Activated naive CD8-positive, alpha-beta T cell treated with anti-CD3 and anti-CD28 coated beads, Interleukin-2, amount 50 U/mL, for 24 hours (primary cell): Measurements from ENCODE around the gene FAF2.
A peak's percentile ranks its signal among the peaks of the same experiment; 100 is the strongest.
"Not testable (repeated sequence)": the region's sequence is repeated elsewhere in the genome, so short reads cannot be mapped to it uniquely, and the experiment has no call there.

ENCODE experiments used
- ATAC-seq: fragments of 150-1000 bp; cut with Tn5 transposase; one replicate; pipeline ENCODE4 v1.10.0; 2021
- DNase-seq: peaks from one replicate; pipeline ENCODE4 v3.0.0; 2021
- H3K27ac Mint-ChIP-seq: one replicate; pipeline ENCODE4 v1.8.0; 2021; ENCODE audit warnings: mild to moderate bottlenecking, mixed read lengths
- H3K27me3 Mint-ChIP-seq: one replicate; pipeline ENCODE4 v1.8.0; 2021; ENCODE audit warnings: mixed read lengths
- H3K36me3 Mint-ChIP-seq: one replicate; pipeline ENCODE4 v1.8.0; 2021; ENCODE audit warnings: low read depth, mixed read lengths
- H3K4me1 Mint-ChIP-seq: one replicate; pipeline ENCODE4 v1.8.0; 2021; ENCODE audit warnings: mixed read lengths
- H3K4me3 Mint-ChIP-seq: one replicate; pipeline ENCODE4 v1.8.0; 2021; ENCODE audit warnings: mild to moderate bottlenecking, moderate library complexity, mixed read lengths
- H3K9me3 Mint-ChIP-seq: one replicate; pipeline ENCODE4 v1.8.0; 2021; ENCODE audit warnings: mixed read lengths

FAF2 gene

DNA sequence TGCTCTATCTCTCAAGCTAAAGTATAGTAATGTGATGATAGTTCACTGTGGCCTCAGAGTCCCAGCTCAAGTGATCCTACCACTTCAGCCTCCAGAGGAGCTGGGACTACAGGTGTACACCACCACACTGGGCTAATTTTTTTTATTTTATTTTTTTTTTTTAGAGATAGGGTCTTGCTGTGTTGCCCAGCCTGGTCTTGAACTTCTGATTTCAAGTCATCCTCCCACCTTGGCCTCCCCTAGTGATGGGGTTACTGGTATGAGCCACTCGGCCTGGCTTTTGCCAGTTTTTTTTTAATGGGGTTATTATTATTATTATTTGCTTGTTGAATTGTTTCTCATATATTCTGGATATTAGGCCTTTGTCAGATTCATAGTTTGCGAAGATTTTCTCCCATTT, 13.2 kb downstream of the FAF2 start:
- H3K4me1 Mint-ChIP-seq = peaks cover 20% of the 10 kb centered on the region

DNA sequence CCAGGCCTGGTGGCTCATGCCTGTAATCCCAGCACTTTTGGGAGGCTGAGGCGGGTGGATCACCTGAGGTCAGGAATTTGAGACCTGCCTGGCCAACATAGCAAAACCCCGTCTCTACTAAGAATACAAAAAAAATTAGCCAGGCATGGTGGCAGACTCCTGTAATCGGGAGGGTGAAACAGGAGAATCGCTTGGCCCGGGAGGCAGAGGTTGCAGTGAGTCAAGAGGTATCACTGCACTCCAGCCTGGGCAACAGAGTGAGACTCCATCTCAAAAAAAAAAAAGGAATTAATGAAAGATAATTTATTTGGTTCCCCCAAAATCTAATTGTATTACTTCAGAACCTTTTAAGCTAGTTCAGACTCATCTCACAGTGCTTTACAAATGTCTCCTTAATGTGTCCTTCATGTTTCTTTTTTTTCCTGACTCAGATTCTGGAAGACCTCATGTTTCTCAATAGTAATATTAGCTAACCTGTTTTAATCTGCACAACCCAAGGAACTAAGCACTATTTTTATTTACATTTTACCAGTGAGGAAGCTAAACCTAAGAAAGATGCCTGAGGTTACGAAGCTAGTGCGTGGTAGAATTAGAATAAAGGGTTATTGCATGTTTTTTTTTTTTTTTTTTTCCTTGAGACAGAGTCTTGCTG, 15.1 kb downstream of the FAF2 start:
- Mint-ChIP-seq H3K27me3 (no peaks in the 10 kb centered on the region), H3K4me3 (no peak overlapping the region), H3K4me1 (peaks cover 24% of the 10 kb centered on the region), H3K36me3 (peaks cover 20% of the 10 kb centered on the region), H3K27ac (no peak overlapping the region), H3K9me3 (no peaks in the 10 kb centered on the region)
- ATAC-seq (no peak), DNase-seq (no peak)

More for the DNA sequence above, 13.2 kb downstream of the FAF2 start:
- no peak for DNase-seq
- no peak for ATAC-seq
- Mint-ChIP-seq H3K36me3 (peaks cover 17% of the 10 kb centered on the region), H3K9me3 (no peaks in the 10 kb centered on the region), H3K4me3 (no peak overlapping the region), H3K27ac (no peak overlapping the region), H3K27me3 (no peaks in the 10 kb centered on the region)

- ATAC-seq (no peak), DNase-seq (no peak)
- Mint-ChIP-seq H3K27me3 (no peaks in the 10 kb centered on the region), H3K27ac (no peak overlapping the region), H3K4me3 (no peak overlapping the region), H3K4me1 (peaks cover 13% of the 10 kb centered on the region), H3K36me3 (peaks cover 9% of the 10 kb centered on the region), H3K9me3 (no peaks in the 10 kb centered on the region)
Measured at GRCh38 chr5:176466245-176466871, 18.2 kb downstream of the FAF2 start.

- peaks cover 21% of the 10 kb centered on the region for H3K36me3 Mint-ChIP-seq
- DNase-seq (no peak), ATAC-seq (no peak)
- no peaks in the 10 kb centered on the region for H3K9me3 Mint-ChIP-seq
- H3K4me3 Mint-ChIP-seq = no peak overlapping the region
- peaks cover 6% of the 10 kb centered on the region for H3K4me1 Mint-ChIP-seq
- H3K27ac Mint-ChIP-seq = no peak overlapping the region
- H3K27me3 Mint-ChIP-seq = no peaks in the 10 kb centered on the region
Measured at GRCh38 chr5:176469296-176469695, 21.1 kb downstream of the FAF2 start.

- H3K4me1 Mint-ChIP-seq = peaks cover 6% of the 10 kb centered on the region
- no peak for DNase-seq
- H3K36me3 Mint-ChIP-seq = peaks cover 25% of the 10 kb centered on the region
- no peaks in the 10 kb centered on the region for H3K9me3 Mint-ChIP-seq
- H3K27me3 Mint-ChIP-seq = no peaks in the 10 kb centered on the region
- no peak overlapping the region for H3K4me3 Mint-ChIP-seq
- no peak overlapping the region for H3K27ac Mint-ChIP-seq
- ATAC-seq = no peak
Measured at GRCh38 chr5:176470539-176470938, 22.4 kb downstream of the FAF2 start.

GRCh38 chr5:176471098-176471497, 22.9 kb downstream of the FAF2 start:
- ATAC-seq (no peak), DNase-seq (no peak)
- Mint-ChIP-seq H3K27me3 (no peaks in the 10 kb centered on the region), H3K4me3 (no peak overlapping the region), H3K27ac (no peak overlapping the region), H3K36me3 (peaks cover 25% of the 10 kb centered on the region), H3K4me1 (peaks cover 6% of the 10 kb centered on the region), H3K9me3 (no peaks in the 10 kb centered on the region)

DNA sequence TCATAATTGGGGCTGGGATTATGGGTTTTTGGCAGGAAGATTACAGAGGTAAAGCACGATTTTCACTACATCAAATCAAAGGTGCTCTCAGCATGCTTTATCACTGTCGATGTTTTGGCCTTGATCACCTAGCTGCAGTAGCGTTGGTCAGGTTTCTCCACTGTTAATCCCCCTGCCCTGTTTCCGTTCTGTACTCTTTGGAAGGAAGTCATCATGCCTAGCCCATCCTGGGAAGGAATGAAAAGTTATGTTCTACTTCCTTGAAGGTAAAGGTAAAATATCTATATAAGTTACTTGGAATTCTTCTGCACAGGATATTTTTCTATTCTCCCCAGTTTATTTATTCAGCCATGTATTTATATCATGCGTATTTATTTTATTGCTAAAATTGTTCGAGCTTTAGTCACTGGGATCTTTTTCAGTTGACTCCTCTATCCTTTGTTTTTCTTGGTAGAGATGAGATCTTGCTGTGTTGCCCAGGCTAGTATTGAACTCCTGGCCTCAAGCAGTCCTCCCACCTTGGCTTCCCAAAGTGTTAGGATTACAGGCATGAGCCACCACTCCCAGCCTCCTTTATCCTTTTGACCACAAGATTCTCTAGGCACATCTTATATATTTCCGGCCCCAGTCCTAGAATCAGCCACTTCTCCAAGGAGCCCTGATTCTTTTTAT, 25.3 kb downstream of the FAF2 start:
- Mint-ChIP-seq H3K4me1 (peaks cover 4% of the 10 kb centered on the region), H3K27ac (no peak overlapping the region), H3K27me3 (no peaks in the 10 kb centered on the region), H3K9me3 (no peaks in the 10 kb centered on the region), H3K36me3 (peaks cover 19% of the 10 kb centered on the region), H3K4me3 (no peak overlapping the region)
- DNase-seq (no peak), ATAC-seq (no peak)

DNA sequence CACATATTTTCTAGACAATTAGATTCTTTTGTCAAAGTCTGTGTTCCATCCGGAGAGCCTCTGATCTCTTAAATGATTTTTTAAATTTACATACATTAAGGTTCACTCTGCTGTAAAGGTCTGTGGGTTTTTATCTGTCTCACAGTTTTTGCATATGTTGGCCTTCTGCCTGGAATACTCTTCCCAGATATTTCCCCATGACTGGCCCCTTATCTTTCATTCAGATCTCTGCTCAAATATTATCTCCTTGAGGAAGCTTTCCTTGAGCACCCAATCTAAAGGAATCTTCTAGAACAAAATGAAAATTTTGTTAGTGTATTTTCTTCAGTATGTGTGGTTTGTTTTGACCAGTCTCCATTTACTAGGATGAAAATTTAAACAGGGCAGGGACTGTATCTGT, 26.3 kb downstream of the FAF2 start:
- H3K9me3 Mint-ChIP-seq = no peaks in the 10 kb centered on the region
- ATAC-seq (no peak), DNase-seq (no peak)
- H3K27ac Mint-ChIP-seq = no peak overlapping the region
- no peak overlapping the region for H3K4me3 Mint-ChIP-seq
- H3K27me3 Mint-ChIP-seq = no peaks in the 10 kb centered on the region
- H3K36me3 Mint-ChIP-seq = peaks cover 23% of the 10 kb centered on the region
- peaks cover 4% of the 10 kb centered on the region for H3K4me1 Mint-ChIP-seq

DNA sequence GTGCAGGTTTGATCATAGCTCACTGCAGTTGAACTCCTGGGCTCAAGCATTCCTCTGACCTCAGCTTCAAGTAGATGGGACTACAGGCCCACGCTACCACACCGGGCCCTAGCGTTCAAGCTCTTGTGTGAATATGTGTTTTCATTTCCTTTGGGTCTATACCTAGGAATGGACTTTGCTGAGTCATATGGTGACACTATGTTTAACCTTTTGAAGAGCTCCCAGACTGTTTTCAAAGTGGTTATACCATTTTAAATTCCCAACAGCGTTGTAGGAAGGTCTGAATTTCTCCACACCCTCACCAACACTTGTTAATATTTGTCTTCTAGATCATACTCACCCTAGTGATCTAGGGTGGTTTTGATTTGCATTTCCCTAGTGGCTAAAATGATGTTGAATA, 33.5 kb downstream of the FAF2 start:
- Mint-ChIP-seq H3K27ac (no peak overlapping the region), H3K4me3 (no peak overlapping the region), H3K4me1 (peaks cover 17% of the 10 kb centered on the region), H3K27me3 (no peaks in the 10 kb centered on the region), H3K36me3 (peaks cover 31% of the 10 kb centered on the region), H3K9me3 (no peaks in the 10 kb centered on the region)
- DNase-seq = no peak
- ATAC-seq = peak; percentile 36

- H3K4me1 Mint-ChIP-seq = peaks cover 26% of the 10 kb centered on the region
- H3K36me3 Mint-ChIP-seq = peaks cover 33% of the 10 kb centered on the region
- H3K27ac Mint-ChIP-seq = no peak overlapping the region
Measured at GRCh38 chr5:176485176-176485575, 37.0 kb downstream of the FAF2 start.

DNA sequence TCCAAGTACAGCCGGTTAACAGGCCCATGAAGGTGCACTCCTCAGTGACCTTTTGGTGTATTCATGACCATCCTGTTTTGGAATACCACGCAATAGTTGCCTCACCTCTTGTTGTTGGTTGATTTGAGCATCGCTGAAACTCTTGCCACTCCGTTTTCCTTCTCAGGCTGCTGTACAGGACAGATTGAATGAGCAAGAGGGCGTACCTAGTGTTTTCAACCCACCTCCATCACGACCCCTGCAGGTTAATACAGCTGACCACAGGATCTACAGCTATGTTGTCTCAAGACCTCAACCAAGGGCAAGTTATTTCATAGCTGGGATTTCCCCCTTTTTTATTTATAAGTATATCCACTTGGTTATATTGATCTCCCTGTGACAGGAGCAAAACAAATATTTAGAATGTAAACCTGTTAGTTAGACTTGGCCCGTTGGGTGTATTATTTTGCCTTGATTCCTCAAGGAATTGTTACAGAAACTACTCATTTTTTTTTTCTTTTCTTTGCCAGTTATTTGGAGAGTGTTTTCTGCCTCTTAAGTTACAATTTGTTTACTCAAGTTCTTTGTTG, 38.1 kb downstream of the FAF2 start:
- ATAC-seq (no peak), DNase-seq (no peak)
- H3K4me1 Mint-ChIP-seq = peaks cover 26% of the 10 kb centered on the region
- no peak overlapping the region for H3K4me3 Mint-ChIP-seq
- H3K27me3 Mint-ChIP-seq = no peaks in the 10 kb centered on the region
- peaks cover 41% of the 10 kb centered on the region for H3K36me3 Mint-ChIP-seq
- no peak overlapping the region for H3K27ac Mint-ChIP-seq
- H3K9me3 Mint-ChIP-seq = no peaks in the 10 kb centered on the region

More at GRCh38 chr5:176485176-176485575, 37.0 kb downstream of the FAF2 start:
- Mint-ChIP-seq H3K4me3 (no peak overlapping the region), H3K9me3 (no peaks in the 10 kb centered on the region), H3K27me3 (no peaks in the 10 kb centered on the region)
- no peak for DNase-seq
- ATAC-seq = no peak

GRCh38 chr5:176487160-176487559, 39.0 kb downstream of the FAF2 start:
- H3K4me3 Mint-ChIP-seq, H3K27ac Mint-ChIP-seq, DNase-seq, H3K27me3 Mint-ChIP-seq, ATAC-seq, H3K9me3 Mint-ChIP-seq: not testable (repeated sequence)
- Mint-ChIP-seq H3K4me1 (peaks cover 19% of the 10 kb centered on the region), H3K36me3 (peaks cover 41% of the 10 kb centered on the region)

DNA sequence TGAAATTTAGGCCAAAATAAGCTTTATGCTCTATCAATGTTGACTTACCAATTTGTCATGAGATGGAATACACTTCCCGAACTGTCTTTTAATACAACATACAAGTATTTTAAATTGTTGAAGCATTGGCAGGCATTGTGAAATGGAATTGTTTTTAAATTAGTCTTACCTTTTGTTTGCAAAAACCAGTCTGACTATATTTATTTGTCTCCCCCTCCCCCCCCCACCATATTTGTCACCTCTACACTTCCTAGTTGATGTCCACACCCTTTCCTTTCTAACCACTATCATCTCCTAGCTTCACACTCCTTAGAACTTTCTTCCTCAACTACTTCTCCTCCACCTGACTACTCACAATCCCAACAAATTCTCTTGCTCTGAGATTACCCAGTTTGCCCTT, 40.9 kb downstream of the FAF2 start:
- DNase-seq (no peak), ATAC-seq (no peak)
- Mint-ChIP-seq H3K36me3 (peaks cover 46% of the 10 kb centered on the region), H3K27ac (peak overlapping the region; percentile 1), H3K9me3 (no peaks in the 10 kb centered on the region), H3K27me3 (no peaks in the 10 kb centered on the region), H3K4me1 (peaks cover 12% of the 10 kb centered on the region), H3K4me3 (no peak overlapping the region)

- no peak overlapping the region for H3K4me3 Mint-ChIP-seq
- H3K4me1 Mint-ChIP-seq = peaks cover 9% of the 10 kb centered on the region
- H3K27ac Mint-ChIP-seq = no peak overlapping the region
- ATAC-seq (no peak), DNase-seq (no peak)
- peaks cover 51% of the 10 kb centered on the region for H3K36me3 Mint-ChIP-seq
- H3K27me3 Mint-ChIP-seq = no peaks in the 10 kb centered on the region
- H3K9me3 Mint-ChIP-seq = no peaks in the 10 kb centered on the region
Measured at GRCh38 chr5:176490301-176490700, 42.1 kb downstream of the FAF2 start.

GRCh38 chr5:176491101-176491502, 42.9 kb downstream of the FAF2 start:
- H3K27me3 Mint-ChIP-seq = no peaks in the 10 kb centered on the region
- H3K4me3 Mint-ChIP-seq = no peak overlapping the region
- H3K27ac Mint-ChIP-seq = no peak overlapping the region
- peaks cover 9% of the 10 kb centered on the region for H3K4me1 Mint-ChIP-seq
- H3K36me3 Mint-ChIP-seq = peaks cover 53% of the 10 kb centered on the region
- DNase-seq (no peak), ATAC-seq (no peak)
- H3K9me3 Mint-ChIP-seq = no peaks in the 10 kb centered on the region
